GM12878 (cell line): ENCODE results near the gene UBXN6. TPM values are rescaled to one million over a fixed set of nuclear protein-coding genes. Genes with fewer than 3 reads are reported as not detected.

Experiments used
- BHLHE40 ChIP-seq, 2 experiments: fragments of 450-650 bp in 1 of 2; IDR thresholded peaks; 2 replicates each; pipeline ENCODE4 v1.6.1; 2011 to 2017; ENCODE audit warnings: low read depth in 2 of 2, borderline replicate concordance in 1 of 2, improper control_type of control experiment in 1 of 2, low read length in 1 of 2, mild to moderate bottlenecking in 1 of 2
- BMI1 ChIP-seq: fragments of 450-650 bp; IDR thresholded peaks from 2 replicates; pipeline ENCODE4 v1.6.1; 2016; ENCODE audit warnings: mild to moderate bottlenecking, moderate library complexity, borderline replicate concordance
- CHD2 ChIP-seq: IDR thresholded peaks from 2 replicates; pipeline ENCODE4 v1.6.1; 2011; ENCODE audit warnings: low read depth, low read length, improper control_type of control experiment, borderline replicate concordance
- KLF5 ChIP-seq: fragments of 450-650 bp; IDR thresholded peaks from 2 replicates; pipeline ENCODE4 v1.6.1; 2014; ENCODE audit warnings: mild to moderate bottlenecking; ENCODE audit not compliant: partially characterized antibody
- LARP7 ChIP-seq: fragments of 450-650 bp; IDR thresholded peaks from 2 replicates; pipeline ENCODE4 v1.6.1; 2017; ENCODE audit warnings: mild to moderate bottlenecking
- NR2C2 ChIP-seq: IDR thresholded peaks from 2 replicates; pipeline ENCODE4 v1.6.1; 2011; ENCODE audit warnings: borderline replicate concordance, low read depth; ENCODE audit not compliant: control insufficient read depth, insufficient read length
- POLR2AphosphoS2 ChIP-seq: IDR thresholded peaks from 2 replicates; pipeline ENCODE4 v1.6.1; 2011; ENCODE audit warnings: low read depth, mild to moderate bottlenecking, low read length, improper control_type of control experiment, moderate library complexity
- SMARCA5 ChIP-seq: fragments of 450-650 bp; IDR thresholded peaks from 2 replicates; pipeline ENCODE4 v1.6.1; 2017; ENCODE audit warnings: mild to moderate bottlenecking
- TCF12 ChIP-seq: IDR thresholded peaks from 2 replicates; pipeline ENCODE4 v1.6.1; 2011; ENCODE audit warnings: low read depth, mild to moderate bottlenecking, low read length
- TCF7 ChIP-seq: IDR thresholded peaks from 2 replicates; pipeline ENCODE4 v1.6.1; 2014; ENCODE audit warnings: antibody characterized with exemption, borderline replicate concordance
- YBX1 ChIP-seq: fragments of 450-650 bp; IDR thresholded peaks from 2 replicates; pipeline ENCODE4 v1.6.1; 2016; ENCODE audit warnings: antibody characterized with exemption
- ZNF592 ChIP-seq: fragments of 450-650 bp; IDR thresholded peaks from 2 replicates; pipeline ENCODE4 v1.6.1; 2017; ENCODE audit warnings: mild to moderate bottlenecking, moderate library complexity
- polyA plus RNA-seq, 11 experiments: library from polyadenylated mRNA; depleted of rRNA in 4 of 11; unstranded in 6 of 11; stranded (reverse) in 5 of 11; fragments of >200 nt; fragmentation: Nextera tagmentation in 4 of 11; fragmentation: Illumina TruSeq in 1 of 11; extraction: Ambion mirVana in 4 of 11; extraction: Trizol in 1 of 11; gene quantifications; 1 replicate in 1 of 11; 2 replicates in 10 of 11; pipeline versions ENCODE4 v1.2.1 to v1.2.3, GENCODE V29; 2011 to 2016; ENCODE audit warnings: inconsistent platforms in 2 of 11, missing spikeins in 2 of 11, low read depth in 1 of 11
- total RNA-seq, 4 experiments: library from RNA; depleted of rRNA in 3 of 4; stranded (reverse); fragments of >200 nt in 3 of 4; fragmentation: Illumina TruSeq in 1 of 4; extraction: Trizol in 1 of 4; gene quantifications; 2 replicates each; pipeline versions ENCODE4 v1.2.1 to v1.2.3, GENCODE V29; 2013 to 2021
- TF ChIP-seq, protein P1 (sequence below): IDR thresholded peaks from 2 replicates; pipeline ENCODE4 v1.6.1; 2012; ENCODE audit warnings: low read depth, low read length, improper control_type of control experiment

Gene UBXN6
- total and polyA plus RNA-seq, 10 of the 15 experiments (the other 5 are each of a cell fraction or from before 2014, with no cell fraction given), result 0.47 to 50.8 (median 13.0) TPM

DNA sequence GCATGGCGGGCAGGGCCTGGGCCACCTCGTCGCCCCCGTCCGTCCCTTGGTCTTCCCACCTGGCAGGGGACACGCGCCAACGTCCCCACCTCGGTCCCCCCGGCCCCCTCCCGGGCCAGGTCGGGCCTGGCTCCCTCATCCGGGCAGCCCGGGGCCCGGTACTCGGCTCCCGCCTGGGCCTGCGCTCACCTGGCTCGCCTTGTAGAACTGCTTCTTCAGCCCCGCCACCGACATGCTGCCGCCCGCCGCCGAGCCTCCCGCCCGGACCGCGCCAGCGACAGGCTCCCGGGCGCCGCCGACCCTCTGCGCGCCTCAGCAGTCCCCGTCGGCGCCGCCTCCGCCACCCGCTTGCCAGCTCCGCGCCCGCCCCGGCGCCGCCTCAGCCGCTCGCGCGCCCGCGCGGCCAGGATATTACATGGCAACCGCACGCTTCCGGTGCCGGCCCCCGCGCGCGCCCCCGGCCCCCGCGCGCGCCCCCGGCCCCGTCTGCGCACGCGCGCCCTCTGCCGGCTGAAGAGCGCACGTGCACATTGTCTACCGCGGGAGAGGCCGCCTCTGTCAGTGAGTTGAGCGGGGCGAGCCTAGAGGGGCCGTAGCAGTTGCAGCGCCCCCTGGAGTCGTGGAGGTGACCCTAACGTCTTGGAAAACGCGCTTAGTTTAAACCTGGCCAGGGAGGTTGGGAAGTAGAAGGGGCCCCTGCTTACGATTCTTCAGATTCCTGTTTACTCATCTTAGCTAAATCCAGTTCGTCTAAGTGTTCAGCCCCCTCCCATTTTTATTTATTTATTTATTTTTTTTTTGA is 57.3 kb downstream of the UBXN6 start, which contains the start of gene SH3GL1 (continued):
- TF ChIP-seq BMI1 (no peak), NR2C2 (no peak), YBX1 (no peak), ZNF592 (peak; percentile 91), KLF5 (no peak), POLR2AphosphoS2 (peak; percentile 44; the same call in 1 of the 2 replicates), TCF12 (no peak), CHD2 (peak; percentile 74), BHLHE40 (IDR thresholded peaks at IDR 0.05; ENCODE audit: borderline replicate concordance in 1 of 2, low read depth in 2 of 2, low read length in 1 of 2) (peak; percentile 77 to 95), SMARCA5 (peak; percentile 97), LARP7 (peak; percentile 83), TCF7 (no peak)
- TF ChIP-seq, protein P1, sequence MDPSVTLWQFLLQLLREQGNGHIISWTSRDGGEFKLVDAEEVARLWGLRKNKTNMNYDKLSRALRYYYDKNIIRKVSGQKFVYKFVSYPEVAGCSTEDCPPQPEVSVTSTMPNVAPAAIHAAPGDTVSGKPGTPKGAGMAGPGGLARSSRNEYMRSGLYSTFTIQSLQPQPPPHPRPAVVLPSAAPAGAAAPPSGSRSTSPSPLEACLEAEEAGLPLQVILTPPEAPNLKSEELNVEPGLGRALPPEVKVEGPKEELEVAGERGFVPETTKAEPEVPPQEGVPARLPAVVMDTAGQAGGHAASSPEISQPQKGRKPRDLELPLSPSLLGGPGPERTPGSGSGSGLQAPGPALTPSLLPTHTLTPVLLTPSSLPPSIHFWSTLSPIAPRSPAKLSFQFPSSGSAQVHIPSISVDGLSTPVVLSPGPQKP, result no peak
